OCI-LY1 (cell line): Measurements from ENCODE around the gene SIRPB2.
"Not testable (repeated sequence)": the region's sequence is repeated elsewhere in the genome, so short reads cannot be mapped to it uniquely, and the experiment has no call there.

Experiments
- CTCF ChIP-seq: fragments of 200-600 bp; sonication (generic), shearing (Covaris generic); IDR thresholded peaks from 2 replicates; pipeline ENCODE4 v1.5.1; 2017; ENCODE audit warnings: mild to moderate bottlenecking, antibody characterized with exemption, low read length, moderate library complexity, mixed read lengths
- EZH2 ChIP-seq: fragments of 200-600 bp; sonication (generic), shearing (Covaris generic); IDR thresholded peaks from 2 replicates; pipeline ENCODE4 v1.8.0; 2017; ENCODE audit warnings: borderline replicate concordance, mixed run types, mild to moderate bottlenecking, antibody characterized with exemption, low read length, moderate library complexity, mixed read lengths

GRCh38 chr20:1497371-1497770, 6.2 kb upstream of the SIRPB2 start:
- TF ChIP-seq CTCF, EZH2: not testable (repeated sequence)
